Caco-2 (cell line): ENCODE data around the gene NWD2. TPM values are rescaled to one million over a fixed set of nuclear protein-coding genes. Genes with fewer than 3 reads are reported as not detected.

ENCODE experiments used
- BruUV-seq: library from RNA; stranded (reverse); fragments of 400-500 nt; replicated peaks from 2 replicates; lab custom pipeline; 2021; lab: Mats Ljungman, UMichigan
- CTCF ChIA-PET: fragments of 300-600 bp; sonication (Branson Sonifier 250); formaldehyde crosslinking; loops from one replicate; lab custom pipeline; 2022; ENCODE audit warnings: antibody characterized with exemption; lab: Charles Lee
- POLR2A ChIA-PET: fragments of 300-600 bp; sonication (Branson Sonifier 250); formaldehyde crosslinking; loops from one replicate; lab custom pipeline; 2022; ENCODE audit warnings: antibody characterized with exemption; lab: Charles Lee
- DNase-seq, 2 experiments: peaks; one replicate each; pipeline versions ENCODE4 v3.0.0 to v3.0.0-alpha.2; 2020 to 2022
- H3K27me3 ChIP-seq: replicated peaks from 2 replicates; pipeline ENCODE4 v1.6.0; 2011; ENCODE audit warnings: low read length; ENCODE audit not compliant: control insufficient read depth, insufficient read depth
- H3K36me3 ChIP-seq: 2 replicates; pipeline ENCODE4 v1.5.1; 2011; ENCODE audit warnings: low read length; ENCODE audit not compliant: control insufficient read depth, insufficient read depth
- H3K4me1 ChIP-seq: fragments of 250-450 bp; sonication (Bioruptor Pico); 2 replicates; pipeline ENCODE4 v1.5.1; 2020; ENCODE audit warnings: mild to moderate bottlenecking
- H3K4me3 ChIP-seq: 2 replicates; pipeline ENCODE4 v1.5.1; 2011; ENCODE audit warnings: low read depth, mild to moderate bottlenecking, control low read depth, low read length
- H3K9me3 ChIP-seq: fragments of 250-450 bp; sonication (Bioruptor Pico); 2 replicates; pipeline ENCODE4 v1.5.1; 2020; ENCODE audit warnings: mild to moderate bottlenecking, moderate library complexity
- H3K27ac Mint-ChIP-seq: one replicate; pipeline ENCODE4 v1.8.0; 2022; ENCODE audit warnings: mixed read lengths; ENCODE audit not compliant: unreplicated experiment
- H3K27me3 Mint-ChIP-seq: one replicate; pipeline ENCODE4 v1.8.0; 2022; ENCODE audit warnings: mixed read lengths; ENCODE audit not compliant: insufficient read depth, unreplicated experiment
- H3K36me3 Mint-ChIP-seq: one replicate; pipeline ENCODE4 v1.8.0; 2022; ENCODE audit warnings: mild to moderate bottlenecking, mixed read lengths; ENCODE audit not compliant: insufficient read depth, unreplicated experiment
- H3K4me1 Mint-ChIP-seq: one replicate; pipeline ENCODE4 v1.8.0; 2022; ENCODE audit warnings: low read depth, mixed read lengths; ENCODE audit not compliant: unreplicated experiment
- H3K4me3 Mint-ChIP-seq: one replicate; pipeline ENCODE4 v1.8.0; 2022; ENCODE audit warnings: mild to moderate bottlenecking, moderate library complexity, mixed read lengths; ENCODE audit not compliant: unreplicated experiment
- H3K9me3 Mint-ChIP-seq: one replicate; pipeline ENCODE4 v1.8.0; 2022; ENCODE audit warnings: mixed read lengths; ENCODE audit not compliant: unreplicated experiment
- CTCF ChIP-seq, 2 experiments: fragments of 200-600 bp in 1 of 2; IDR thresholded peaks; 1 replicate in 1 of 2; 2 replicates in 1 of 2; pipeline versions ENCODE4 v1.5.1 to v1.8.0; 2011 to 2022; ENCODE audit warnings: antibody characterized with exemption in 1 of 2, control low read depth in 1 of 2, inconsistent platforms in 1 of 2, low read depth in 1 of 2, low read length in 1 of 2, mild to moderate bottlenecking in 1 of 2, moderate library complexity in 1 of 2; ENCODE audit not compliant: insufficient read depth in 1 of 2, severe bottlenecking in 1 of 2, unreplicated experiment in 1 of 2
- intact Hi-C: fragments of 100-400 bp; cut with micrococcal nuclease; formaldehyde crosslinking; loops from one replicate; pipeline ENCODE4 v1.10.0; 2022; ENCODE audit not compliant: unreplicated experiment
- total RNA-seq: library from RNA; stranded (reverse); gene quantifications from 2 replicates; pipeline ENCODE4 v1.2.3, GENCODE V29; 2022

NWD2 gene
- total RNA-seq, 1 experiment from 2014 or later, result not detected

DNA sequence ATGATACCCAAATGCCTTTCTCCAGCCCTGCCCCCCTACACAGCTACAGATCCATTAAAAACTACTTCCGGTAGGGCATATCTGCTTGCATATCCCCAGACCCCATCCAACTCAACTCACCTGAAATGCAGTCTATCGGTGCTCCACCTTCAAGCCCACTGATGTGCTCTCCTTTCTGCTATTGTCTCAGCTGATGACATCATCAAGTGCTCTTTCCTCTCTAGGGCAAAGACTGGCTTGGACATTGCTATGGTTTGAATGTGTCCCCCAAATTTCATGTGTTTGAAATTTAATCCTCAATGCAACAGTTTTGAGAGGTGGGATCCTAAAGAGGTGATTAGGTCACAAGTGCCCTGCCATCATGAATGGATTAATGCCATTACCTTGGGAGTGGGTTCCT, 229.3 kb downstream of the NWD2 start:
- no peak overlapping the region for H3K4me3 Mint-ChIP-seq
- DNase-seq, result no peak
- POLR2A ChIA-PET, result no interaction called here
- peaks cover 39% of the 10 kb centered on the region for H3K4me1 Mint-ChIP-seq
- Histone ChIP-seq H3K9me3 (no peaks in the 10 kb centered on the region), H3K4me1 (peaks cover 64% of the 10 kb centered on the region), H3K4me3 (no peak overlapping the region), H3K27me3 (no peaks in the 10 kb centered on the region), H3K36me3 (no peaks in the 10 kb centered on the region)
- H3K36me3 Mint-ChIP-seq, result peaks cover 5% of the 10 kb centered on the region
- CTCF ChIA-PET, result no interaction called here
- TF ChIP-seq CTCF (IDR thresholded peaks at IDR 0.05; ENCODE audit: insufficient read depth in 1 of 2, low read depth in 1 of 2, low read length in 1 of 2, severe bottlenecking in 1 of 2, unreplicated experiment in 1 of 2), result no peak
- H3K27ac Mint-ChIP-seq, result no peak overlapping the region
- intact Hi-C loops, result loop anchor here (2.0 kb wide), 1 partner anchor 19 kb away; no protein-coding TSS in a partner anchor
- no peaks in the 10 kb centered on the region for H3K9me3 Mint-ChIP-seq
- no peaks in the 10 kb centered on the region for H3K27me3 Mint-ChIP-seq
- no TSS peak for BruUV-seq

DNA sequence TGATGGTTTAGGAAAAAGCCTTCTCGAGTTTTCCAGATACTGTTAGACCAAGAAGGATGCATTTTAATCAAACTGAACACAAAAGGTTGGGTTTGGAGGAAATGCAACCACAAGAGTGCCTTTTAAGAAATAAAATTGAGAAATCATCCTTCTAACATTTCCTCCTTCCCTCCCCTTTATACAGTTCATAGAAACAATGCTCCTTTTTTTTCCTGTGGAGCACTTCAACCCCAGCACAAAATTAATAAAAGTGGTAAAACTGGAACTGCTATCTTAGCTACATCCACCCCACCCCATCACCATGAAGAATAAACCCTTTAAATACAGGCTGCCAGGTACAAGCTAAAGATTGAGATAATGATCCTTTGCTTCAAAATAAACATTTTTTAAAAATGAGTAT, 230.5 kb downstream of the NWD2 start:
- CTCF ChIA-PET, result no interaction called here
- no peak for DNase-seq
- BruUV-seq, result no TSS peak
- no peaks in the 10 kb centered on the region for H3K9me3 Mint-ChIP-seq
- Histone ChIP-seq H3K36me3 (no peaks in the 10 kb centered on the region), H3K4me3 (no peak overlapping the region), H3K27me3 (no peaks in the 10 kb centered on the region), H3K4me1 (peaks cover 57% of the 10 kb centered on the region), H3K9me3 (no peaks in the 10 kb centered on the region)
- H3K27ac Mint-ChIP-seq, result no peak overlapping the region
- peaks cover 5% of the 10 kb centered on the region for H3K36me3 Mint-ChIP-seq
- H3K4me3 Mint-ChIP-seq, result no peak overlapping the region
- intact Hi-C loops, result no loop called here
- H3K4me1 Mint-ChIP-seq, result peaks cover 37% of the 10 kb centered on the region
- TF ChIP-seq CTCF (IDR thresholded peaks at IDR 0.05; ENCODE audit: insufficient read depth in 1 of 2, low read depth in 1 of 2, low read length in 1 of 2, severe bottlenecking in 1 of 2, unreplicated experiment in 1 of 2), result no peak
- H3K27me3 Mint-ChIP-seq, result no peaks in the 10 kb centered on the region
- POLR2A ChIA-PET, result no interaction called here

- intact Hi-C loops, result no loop called here
- BruUV-seq, result no TSS peak
- Histone ChIP-seq H3K9me3 (no peaks in the 10 kb centered on the region), H3K27me3 (no peaks in the 10 kb centered on the region), H3K4me3 (no peak overlapping the region), H3K36me3 (no peaks in the 10 kb centered on the region), H3K4me1 (peaks cover 57% of the 10 kb centered on the region)
- H3K27me3 Mint-ChIP-seq, result no peaks in the 10 kb centered on the region
- H3K4me3 Mint-ChIP-seq, result no peak overlapping the region
- ChIA-PET POLR2A (no interaction called here), CTCF (interaction anchor here (0.5 kb wide), 1 partner anchor 95 kb away, joined by 3 read pairs; no protein-coding TSS in a partner anchor)
- peaks cover 44% of the 10 kb centered on the region for H3K4me1 Mint-ChIP-seq
- TF ChIP-seq CTCF (IDR thresholded peaks at IDR 0.05; ENCODE audit: insufficient read depth in 1 of 2, low read depth in 1 of 2, low read length in 1 of 2, severe bottlenecking in 1 of 2, unreplicated experiment in 1 of 2), result no peak
- H3K9me3 Mint-ChIP-seq, result no peaks in the 10 kb centered on the region
- DNase-seq, result no peak
- no peak overlapping the region for H3K27ac Mint-ChIP-seq
- peaks cover 5% of the 10 kb centered on the region for H3K36me3 Mint-ChIP-seq
Observed at GRCh38 chr4:37475776-37476175, 231.2 kb downstream of the NWD2 start.
